Activated naive CD4-positive, alpha-beta T cell treated with anti-CD3 and anti-CD28 coated beads, Interleukin-2, amount 50 U/mL, for 72 hours (primary cell): ENCODE results near the gene CCDC15. TPM values are rescaled to one million over a fixed set of nuclear protein-coding genes. Genes with fewer than 3 reads are reported as not detected.

Experiments used
- total RNA-seq, 2 donors: library from RNA; stranded (reverse); gene quantifications; one replicate each; pipeline ENCODE4 v1.2.3, GENCODE V29; 2022

Gene CCDC15
- total RNA-seq, 2 donors from 2014 or later, result 5.3 to 15.5 TPM

Other genes starting within 250 kb of the CCDC15 start
- gene NRGN, start 214.3 kb upstream of the CCDC15 start, total RNA-seq, result 10 to 100 TPM; 12.0 to 12.2 TPM
- not detected for gene VSIG2, start 201.9 kb upstream of the CCDC15 start, total RNA-seq
- gene ESAM, start 191.9 kb upstream of the CCDC15 start, total RNA-seq, result 1 to 10 TPM in 1 of 2 donors, under 1 TPM in 1; 0.36 to 1.7 TPM
- gene MSANTD2, start 153.8 kb upstream of the CCDC15 start, total RNA-seq, result 1 to 10 TPM; 3.6 to 8.4 TPM
- 10 to 100 TPM; 18.0 to 24.4 TPM for gene ROBO3, start 88.8 kb upstream of the CCDC15 start, total RNA-seq
- gene ROBO4, start 56.3 kb upstream of the CCDC15 start, total RNA-seq, result not detected
- gene HEPN1, start 35.0 kb upstream of the CCDC15 start, total RNA-seq, result not detected
- gene HEPACAM, start 18.2 kb upstream of the CCDC15 start, total RNA-seq, result not detected
- 1 to 10 TPM in 1 of 2 donors, under 1 TPM in 1; 0.56 to 1.8 TPM for gene SLC37A2, start 109.1 kb downstream of the CCDC15 start, total RNA-seq
- gene TMEM218, start 157.4 kb downstream of the CCDC15 start, total RNA-seq, result 10 to 100 TPM; 10.1 to 10.8 TPM
- gene PKNOX2, start 210.5 kb downstream of the CCDC15 start, total RNA-seq, result under 1 TPM in 1 of 2 donors, not detected in 1; 0.08 TPM